NCI-H510A treated with DMSO at 0.1 percent for 48 hours (cell line): ENCODE data around the gene RAPGEF3.

Experiments
- DNase-seq: peaks from one replicate; lab custom pipeline; 2025; lab: John Stamatoyannopoulos, UW

RAPGEF3 gene

GRCh38 chr12:47757364-47757839, 1.3 kb downstream of the RAPGEF3 start:
- DNase-seq, result no peak

GRCh38 chr12:47755655-47756562, 2.8 kb downstream of the RAPGEF3 start:
- DNase-seq, result no peak

GRCh38 chr12:47754881-47755280, 3.8 kb downstream of the RAPGEF3 start:
- no peak for DNase-seq

- DNase-seq, result no peak
These were observed 4.6 kb downstream of the RAPGEF3 start for GRCh38 chr12:47754126-47754525.

- no peak for DNase-seq
These were observed 5.4 kb downstream of the RAPGEF3 start for GRCh38 chr12:47753021-47754001.

- no peak for DNase-seq
These were observed 6.1 kb downstream of the RAPGEF3 start for GRCh38 chr12:47752552-47752951.

GRCh38 chr12:47752121-47752520, 6.6 kb downstream of the RAPGEF3 start:
- DNase-seq, result no peak

GRCh38 chr12:47751561-47751960, 7.1 kb downstream of the RAPGEF3 start:
- DNase-seq, result no peak

- DNase-seq, result no peak
These were observed 7.7 kb downstream of the RAPGEF3 start for GRCh38 chr12:47750916-47751470.

- no peak for DNase-seq
These were observed 8.4 kb downstream of the RAPGEF3 start for GRCh38 chr12:47750229-47750798.

- no peak for DNase-seq
These were observed 9.8 kb downstream of the RAPGEF3 start for GRCh38 chr12:47748899-47749298.

GRCh38 chr12:47748507-47748828, 10.2 kb downstream of the RAPGEF3 start:
- DNase-seq, result no peak

GRCh38 chr12:47747596-47748506, 10.8 kb downstream of the RAPGEF3 start:
- DNase-seq, result no peak

- DNase-seq, result no peak
These were observed 11.6 kb downstream of the RAPGEF3 start for GRCh38 chr12:47747126-47747525.

- DNase-seq, result no peak
These were observed 12.2 kb downstream of the RAPGEF3 start for GRCh38 chr12:47746523-47746922.

GRCh38 chr12:47746073-47746472, 12.6 kb downstream of the RAPGEF3 start:
- DNase-seq, result no peak

- no peak for DNase-seq
These were observed 13.1 kb downstream of the RAPGEF3 start for GRCh38 chr12:47745485-47746041.

- DNase-seq, result no peak
These were observed 13.8 kb downstream of the RAPGEF3 start for GRCh38 chr12:47744778-47745436.

- peak; percentile 72 for DNase-seq
These were observed 14.6 kb downstream of the RAPGEF3 start for GRCh38 chr12:47744005-47744651.
